ENCODE data around the gene THAP12. TPM values are rescaled to one million over a fixed set of nuclear protein-coding genes. Genes with fewer than 3 reads are reported as not detected.
A peak's percentile ranks its signal among the peaks of the same experiment; 100 is the strongest.

The THAP12 gene, protein sequence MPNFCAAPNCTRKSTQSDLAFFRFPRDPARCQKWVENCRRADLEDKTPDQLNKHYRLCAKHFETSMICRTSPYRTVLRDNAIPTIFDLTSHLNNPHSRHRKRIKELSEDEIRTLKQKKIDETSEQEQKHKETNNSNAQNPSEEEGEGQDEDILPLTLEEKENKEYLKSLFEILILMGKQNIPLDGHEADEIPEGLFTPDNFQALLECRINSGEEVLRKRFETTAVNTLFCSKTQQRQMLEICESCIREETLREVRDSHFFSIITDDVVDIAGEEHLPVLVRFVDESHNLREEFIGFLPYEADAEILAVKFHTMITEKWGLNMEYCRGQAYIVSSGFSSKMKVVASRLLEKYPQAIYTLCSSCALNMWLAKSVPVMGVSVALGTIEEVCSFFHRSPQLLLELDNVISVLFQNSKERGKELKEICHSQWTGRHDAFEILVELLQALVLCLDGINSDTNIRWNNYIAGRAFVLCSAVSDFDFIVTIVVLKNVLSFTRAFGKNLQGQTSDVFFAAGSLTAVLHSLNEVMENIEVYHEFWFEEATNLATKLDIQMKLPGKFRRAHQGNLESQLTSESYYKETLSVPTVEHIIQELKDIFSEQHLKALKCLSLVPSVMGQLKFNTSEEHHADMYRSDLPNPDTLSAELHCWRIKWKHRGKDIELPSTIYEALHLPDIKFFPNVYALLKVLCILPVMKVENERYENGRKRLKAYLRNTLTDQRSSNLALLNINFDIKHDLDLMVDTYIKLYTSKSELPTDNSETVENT
- 26.9 to 27.6 TPM (median 27.4 TPM) in 3 replicates for total RNA-seq (2021)
- percentile 84 among the genes with signal in this experiment for Bru-seq, nascent RNA
- long read RNA-seq, experiment 1, transcript THAP12-201 (5 exons, 3,300 nt) = major isoform, 101 of 180 reads
- long read RNA-seq, experiment 1, transcript THAP12-203 (6 exons, 882 nt) = minor isoform, 48 of 180 reads
- long read RNA-seq, experiment 1, partial matches to known transcripts = 2 of 180 reads
- long read RNA-seq, experiment 1, other reads (novel, unspliced or antisense) = 28 of 180 reads
- long read RNA-seq, experiment 2, transcript THAP12-201 (5 exons, 3,300 nt) = major isoform, 18 of 44 reads
- long read RNA-seq, experiment 2, partial matches to known transcripts = 0 of 44 reads
- long read RNA-seq, experiment 2, other reads (novel, unspliced or antisense) = 24 of 44 reads
- long read RNA-seq, experiment 3 = 0 reads

GRCh38 chr11:76380977-76381719 is at the start of gene THAP12, which contains the start of gene GVQW3:
Gene THAP12 (minus strand): TSS chr11:76381132. CDS start chr11:76380836, 296 bp downstream.
Gene GVQW3 (plus strand): TSS chr11:76381323. CDS start chr11:76381829, 506 bp downstream.
- peak within 1 kb of the TSS; percentile 96 for H3K4me3 Mint-ChIP-seq
- DNase-seq (ENCODE audit: low spot score) (peak; percentile 97), ATAC-seq (peak; percentile 89)
- H3K27me3 Mint-ChIP-seq (ENCODE audit: low read depth) = peaks cover 3% of the 10 kb centered on the region; the same call in 1 of the 2 replicates
- POLR2A ChIA-PET = no interaction called here
- CTCF ChIA-PET = interaction anchor here (1.2 kb wide), 1 partner anchor 173 kb away, joined by 4 read pairs; no protein-coding TSS in a partner anchor
- peak within 1 kb of the TSS; percentile 84 for H3K27ac Mint-ChIP-seq
- no peaks in the 10 kb centered on the region for H3K9me3 Mint-ChIP-seq
- peaks cover 45% of the 10 kb centered on the region for H3K4me1 Mint-ChIP-seq
- no peaks in the 10 kb centered on the region for H3K36me3 Mint-ChIP-seq
- TF ChIP-seq AFF4 (CRISPR knock-in tag; IDR thresholded peaks at IDR 0.05; ENCODE audit: borderline replicate concordance) = no peak
- TF ChIP-seq ETV6 (CRISPR knock-in tag; IDR thresholded peaks at IDR 0.05) = peak; percentile 82
- TF ChIP-seq SP1 (CRISPR knock-in tag; conservative IDR thresholded peaks at IDR 0.05) = peak; percentile 88
- no peak for TF ChIP-seq JUN (CRISPR knock-in tag; IDR thresholded peaks at IDR 0.05)
- no peak for TF ChIP-seq JAZF1 (CRISPR knock-in tag; IDR thresholded peaks at IDR 0.05)
- no peak for TF ChIP-seq ZNF512 (CRISPR knock-in tag; IDR thresholded peaks at IDR 0.05; ENCODE audit: borderline replicate concordance)
- peak; percentile 46; the same call in 1 of the 2 replicates for TF ChIP-seq FOXK1 (CRISPR knock-in tag; IDR thresholded peaks at IDR 0.05)
- no peak for TF ChIP-seq RELA (CRISPR knock-in tag; IDR thresholded peaks at IDR 0.05; ENCODE audit: borderline replicate concordance)
- TF ChIP-seq GABPB1 (CRISPR knock-in tag; IDR thresholded peaks at IDR 0.05) = no peak; the same call in 1 of the 2 replicates
- TF ChIP-seq, protein P1, sequence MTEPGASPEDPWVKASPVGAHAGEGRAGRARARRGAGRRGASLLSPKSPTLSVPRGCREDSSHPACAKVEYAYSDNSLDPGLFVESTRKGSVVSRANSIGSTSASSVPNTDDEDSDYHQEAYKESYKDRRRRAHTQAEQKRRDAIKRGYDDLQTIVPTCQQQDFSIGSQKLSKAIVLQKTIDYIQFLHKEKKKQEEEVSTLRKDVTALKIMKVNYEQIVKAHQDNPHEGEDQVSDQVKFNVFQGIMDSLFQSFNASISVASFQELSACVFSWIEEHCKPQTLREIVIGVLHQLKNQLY (CRISPR knock-in tag; IDR thresholded peaks at IDR 0.05) = no peak
- TF ChIP-seq, protein P2, sequence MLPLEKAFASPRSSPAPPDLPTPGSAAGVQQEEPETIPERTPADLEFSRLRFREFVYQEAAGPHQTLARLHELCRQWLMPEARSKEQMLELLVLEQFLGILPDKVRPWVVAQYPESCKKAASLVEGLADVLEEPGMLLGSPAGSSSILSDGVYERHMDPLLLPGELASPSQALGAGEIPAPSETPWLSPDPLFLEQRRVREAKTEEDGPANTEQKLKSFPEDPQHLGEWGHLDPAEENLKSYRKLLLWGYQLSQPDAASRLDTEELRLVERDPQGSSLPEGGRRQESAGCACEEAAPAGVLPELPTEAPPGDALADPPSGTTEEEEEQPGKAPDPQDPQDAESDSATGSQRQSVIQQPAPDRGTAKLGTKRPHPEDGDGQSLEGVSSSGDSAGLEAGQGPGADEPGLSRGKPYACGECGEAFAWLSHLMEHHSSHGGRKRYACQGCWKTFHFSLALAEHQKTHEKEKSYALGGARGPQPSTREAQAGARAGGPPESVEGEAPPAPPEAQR (CRISPR knock-in tag; IDR thresholded peaks at IDR 0.05) = no peak
- TF ChIP-seq, protein P3, sequence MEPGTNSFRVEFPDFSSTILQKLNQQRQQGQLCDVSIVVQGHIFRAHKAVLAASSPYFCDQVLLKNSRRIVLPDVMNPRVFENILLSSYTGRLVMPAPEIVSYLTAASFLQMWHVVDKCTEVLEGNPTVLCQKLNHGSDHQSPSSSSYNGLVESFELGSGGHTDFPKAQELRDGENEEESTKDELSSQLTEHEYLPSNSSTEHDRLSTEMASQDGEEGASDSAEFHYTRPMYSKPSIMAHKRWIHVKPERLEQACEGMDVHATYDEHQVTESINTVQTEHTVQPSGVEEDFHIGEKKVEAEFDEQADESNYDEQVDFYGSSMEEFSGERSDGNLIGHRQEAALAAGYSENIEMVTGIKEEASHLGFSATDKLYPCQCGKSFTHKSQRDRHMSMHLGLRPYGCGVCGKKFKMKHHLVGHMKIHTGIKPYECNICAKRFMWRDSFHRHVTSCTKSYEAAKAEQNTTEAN (CRISPR knock-in tag; IDR thresholded peaks at IDR 0.05) = no peak
- no peak for TF ChIP-seq ESRRA (CRISPR knock-in tag; IDR thresholded peaks at IDR 0.05; ENCODE audit: borderline replicate concordance)
- TF ChIP-seq E2F1 (CRISPR knock-in tag; IDR thresholded peaks at IDR 0.05) = peak; percentile 35; the same call in 1 of the 2 replicates
- TF ChIP-seq, protein P4, sequence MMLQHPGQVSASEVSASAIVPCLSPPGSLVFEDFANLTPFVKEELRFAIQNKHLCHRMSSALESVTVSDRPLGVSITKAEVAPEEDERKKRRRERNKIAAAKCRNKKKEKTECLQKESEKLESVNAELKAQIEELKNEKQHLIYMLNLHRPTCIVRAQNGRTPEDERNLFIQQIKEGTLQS (CRISPR knock-in tag; conservative IDR thresholded peaks at IDR 0.05) = no peak
- TF ChIP-seq TEAD1 (CRISPR knock-in tag; IDR thresholded peaks at IDR 0.05) = peak; percentile 65
- no peak for TF ChIP-seq NR1H2 (CRISPR knock-in tag; IDR thresholded peaks at IDR 0.05)
- no peak for TF ChIP-seq NR3C1 (CRISPR knock-in tag; conservative IDR thresholded peaks at IDR 0.05; ENCODE audit: low read depth)
- TF ChIP-seq MYBL2 (CRISPR knock-in tag; IDR thresholded peaks at IDR 0.05) = peak; percentile 79
- TF ChIP-seq SMAD3 (CRISPR knock-in tag; IDR thresholded peaks at IDR 0.05; ENCODE audit: borderline replicate concordance) = no peak
